Neural progenitor cell (in vitro differentiated cells): ENCODE results near the gene GOLGA7B. TPM values are rescaled to one million over a fixed set of nuclear protein-coding genes. Genes with fewer than 3 reads are reported as not detected.

Source experiments
- DNase-seq: peaks from one replicate; pipeline ENCODE4 v3.0.0-alpha.2; 2016; ENCODE audit warnings: low spot score
- H2AFZ ChIP-seq: fragments of 200-600 bp; sonication (generic); replicated peaks from 2 replicates; pipeline ENCODE4 v1.6.1; 2016; ENCODE audit warnings: antibody characterized with exemption
- H3F3A ChIP-seq: fragments of 200-600 bp; sonication (generic); 2 replicates; pipeline ENCODE4 v1.6.1; 2016; ENCODE audit warnings: antibody characterized with exemption, low read depth
- H3K27ac ChIP-seq: fragments of 200-600 bp; sonication (generic); 2 replicates; pipeline ENCODE4 v1.5.1; 2016; ENCODE audit warnings: mild to moderate bottlenecking
- H3K27me3 ChIP-seq: fragments of 200-600 bp; sonication (generic); 2 replicates; pipeline ENCODE4 v1.6.1; 2016; ENCODE audit warnings: mild to moderate bottlenecking, moderate library complexity
- H3K36me3 ChIP-seq: fragments of 200-600 bp; sonication (generic); 2 replicates; pipeline ENCODE4 v1.5.1; 2016
- H3K4me1 ChIP-seq: fragments of 200-600 bp; sonication (generic); 2 replicates; pipeline ENCODE4 v1.6.1; 2016; ENCODE audit warnings: mixed run types
- H3K4me2 ChIP-seq: fragments of 200-600 bp; sonication (generic); 2 replicates; pipeline ENCODE4 v1.6.1; 2016
- H3K4me3 ChIP-seq: fragments of 200-600 bp; sonication (generic); 2 replicates; pipeline ENCODE4 v1.5.1; 2016
- H3K79me2 ChIP-seq: fragments of 200-600 bp; sonication (generic); 2 replicates; pipeline ENCODE4 v1.6.1; 2016; ENCODE audit warnings: low read depth
- H3K9ac ChIP-seq: fragments of 200-600 bp; sonication (generic); 2 replicates; pipeline ENCODE4 v1.6.1; 2016
- H3K9me3 ChIP-seq: fragments of 200-600 bp; sonication (generic); 2 replicates; pipeline ENCODE4 v1.5.1; 2016; ENCODE audit warnings: low read depth
- H4K20me1 ChIP-seq: fragments of 200-600 bp; sonication (generic); 2 replicates; pipeline ENCODE4 v1.6.1; 2016; ENCODE audit warnings: low read depth
- H3K27ac Mint-ChIP-seq: 3 replicates; pipeline ENCODE4 v1.8.0; 2021; ENCODE audit warnings: mixed read lengths
- H3K27me3 Mint-ChIP-seq: 2 replicates; pipeline ENCODE4 v1.8.0; 2022; ENCODE audit warnings: low read depth, mild to moderate bottlenecking, inconsistent platforms, moderate library complexity, mixed read lengths; ENCODE audit not compliant: insufficient read depth
- H3K36me3 Mint-ChIP-seq: 3 replicates; pipeline ENCODE4 v1.8.0; 2021; ENCODE audit warnings: mixed read lengths
- H3K4me1 Mint-ChIP-seq: 3 replicates; pipeline ENCODE4 v1.8.0; 2021; ENCODE audit warnings: mixed read lengths
- H3K4me3 Mint-ChIP-seq: 3 replicates; pipeline ENCODE4 v1.8.0; 2021; ENCODE audit warnings: mild to moderate bottlenecking, moderate library complexity, mixed read lengths
- H3K9me3 Mint-ChIP-seq: 3 replicates; pipeline ENCODE4 v1.8.0; 2020; ENCODE audit warnings: mixed read lengths
- CTCF ChIP-seq: fragments of 200-600 bp; sonication (generic); IDR thresholded peaks from 2 replicates; pipeline ENCODE4 v1.5.1; 2017; ENCODE audit warnings: antibody characterized with exemption, mild to moderate bottlenecking
- EZH2 ChIP-seq: fragments of 200-600 bp; sonication (generic); IDR thresholded peaks from 2 replicates; pipeline ENCODE4 v1.6.1; 2017; ENCODE audit warnings: antibody characterized with exemption, mild to moderate bottlenecking, moderate library complexity
- EZH2phosphoT487 ChIP-seq: fragments of 200-600 bp; sonication (generic); IDR thresholded peaks from 2 replicates; pipeline ENCODE4 v1.6.1; 2017; ENCODE audit warnings: antibody characterized with exemption
- total RNA-seq: library from RNA; depleted of rRNA; stranded (reverse); fragments of >200 nt; gene quantifications from 2 replicates; pipeline ENCODE4 v1.2.3, GENCODE V29; 2015; ENCODE audit warnings: low replicate concordance

GOLGA7B gene
- total RNA-seq, 1 donor from 2014 or later = not detected

- TF ChIP-seq EZH2phosphoT487 (no peak), EZH2 (no peak)
- no peak overlapping the region for H2AFZ ChIP-seq
- H3K4me1 Mint-ChIP-seq = peaks cover 7% of the 10 kb centered on the region
- DNase-seq = no peak
- no peak overlapping the region for H3K4me3 ChIP-seq
- H3K9me3 ChIP-seq = no peaks in the 10 kb centered on the region
- H3K27me3 ChIP-seq = no peaks in the 10 kb centered on the region
- H3K79me2 ChIP-seq = no peaks in the 10 kb centered on the region
- no peak overlapping the region for H3K9ac ChIP-seq
- H3K4me2 ChIP-seq = no peak overlapping the region
- no peak overlapping the region for H3K27ac ChIP-seq
- no peak overlapping the region for H3K27ac Mint-ChIP-seq
- peaks cover 6% of the 10 kb centered on the region for H3F3A ChIP-seq
- no peaks in the 10 kb centered on the region for H3K36me3 Mint-ChIP-seq
- peaks cover 16% of the 10 kb centered on the region for H3K27me3 Mint-ChIP-seq
- no peaks in the 10 kb centered on the region for H3K36me3 ChIP-seq
- H3K4me1 ChIP-seq = peaks cover 18% of the 10 kb centered on the region
- H3K4me3 Mint-ChIP-seq = no peak overlapping the region
- H3K9me3 Mint-ChIP-seq = no peaks in the 10 kb centered on the region
- H4K20me1 ChIP-seq = no peaks in the 10 kb centered on the region
These were observed 22.8 kb upstream of the GOLGA7B start for GRCh38 chr10:97826892-97827291.

- Histone ChIP-seq H2AFZ (no peak overlapping the region), H3K4me3 (no peak overlapping the region), H3K36me3 (no peaks in the 10 kb centered on the region), H3K4me2 (no peak overlapping the region), H3K79me2 (no peaks in the 10 kb centered on the region), H3K27me3 (no peaks in the 10 kb centered on the region), H3F3A (peaks cover 6% of the 10 kb centered on the region), H3K9ac (no peak overlapping the region), H3K4me1 (peaks cover 15% of the 10 kb centered on the region), H4K20me1 (no peaks in the 10 kb centered on the region), H3K9me3 (no peaks in the 10 kb centered on the region), H3K27ac (no peak overlapping the region)
- Mint-ChIP-seq H3K9me3 (no peaks in the 10 kb centered on the region), H3K36me3 (no peaks in the 10 kb centered on the region), H3K27ac (no peak overlapping the region), H3K4me1 (peaks cover 7% of the 10 kb centered on the region), H3K27me3 (peaks cover 16% of the 10 kb centered on the region), H3K4me3 (no peak overlapping the region)
- no peak for TF ChIP-seq EZH2
- TF ChIP-seq EZH2phosphoT487 = no peak
- no peak for TF ChIP-seq CTCF
- no peak for DNase-seq
These were observed 21.8 kb upstream of the GOLGA7B start for GRCh38 chr10:97827702-97828291.

- Histone ChIP-seq H3K4me1 (peaks cover 15% of the 10 kb centered on the region), H3K9me3 (no peaks in the 10 kb centered on the region), H3K27me3 (no peaks in the 10 kb centered on the region), H2AFZ (no peak overlapping the region), H4K20me1 (no peaks in the 10 kb centered on the region), H3K79me2 (no peaks in the 10 kb centered on the region), H3K4me3 (no peak overlapping the region), H3K27ac (no peak overlapping the region), H3K9ac (no peak overlapping the region), H3K4me2 (no peak overlapping the region), H3K36me3 (no peaks in the 10 kb centered on the region), H3F3A (peaks cover 6% of the 10 kb centered on the region)
- DNase-seq = no peak
- no peak overlapping the region for H3K4me3 Mint-ChIP-seq
- H3K27me3 Mint-ChIP-seq = peaks cover 15% of the 10 kb centered on the region
- H3K4me1 Mint-ChIP-seq = peaks cover 5% of the 10 kb centered on the region
- H3K27ac Mint-ChIP-seq = no peak overlapping the region
- no peaks in the 10 kb centered on the region for H3K36me3 Mint-ChIP-seq
- H3K9me3 Mint-ChIP-seq = no peaks in the 10 kb centered on the region
- TF ChIP-seq CTCF (no peak), EZH2 (no peak), EZH2phosphoT487 (no peak)
These were observed 20.9 kb upstream of the GOLGA7B start for GRCh38 chr10:97828721-97829120.

GRCh38 chr10:97830064-97830463 is 19.6 kb upstream of the GOLGA7B start:
- no peak overlapping the region for H2AFZ ChIP-seq
- Mint-ChIP-seq H3K27me3 (peaks cover 15% of the 10 kb centered on the region), H3K36me3 (no peaks in the 10 kb centered on the region), H3K4me1 (no peaks in the 10 kb centered on the region), H3K4me3 (no peak overlapping the region), H3K27ac (no peak overlapping the region), H3K9me3 (no peaks in the 10 kb centered on the region)
- no peak for DNase-seq
- no peak for TF ChIP-seq EZH2phosphoT487
- no peak for TF ChIP-seq EZH2
- no peak for TF ChIP-seq CTCF
- no peaks in the 10 kb centered on the region for H4K20me1 ChIP-seq
- no peaks in the 10 kb centered on the region for H3K79me2 ChIP-seq
- no peak overlapping the region for H3K4me3 ChIP-seq
- H3K36me3 ChIP-seq = no peaks in the 10 kb centered on the region
- H3K27ac ChIP-seq = no peak overlapping the region
- no peaks in the 10 kb centered on the region for H3K27me3 ChIP-seq
- H3K9me3 ChIP-seq = no peaks in the 10 kb centered on the region
- H3F3A ChIP-seq = no peaks in the 10 kb centered on the region
- H3K4me1 ChIP-seq = peaks cover 3% of the 10 kb centered on the region
- no peak overlapping the region for H3K4me2 ChIP-seq
- H3K9ac ChIP-seq = no peak overlapping the region
